HCT116 (cell line): ENCODE measurements around the gene RPH3AL.

ENCODE experiments used
- EZH2 ChIP-seq: fragments of 200-600 bp; sonication (generic); IDR thresholded peaks from 2 replicates; pipeline ENCODE4 v1.6.1; 2017; ENCODE audit warnings: antibody characterized with exemption, mixed run types
- MAX ChIP-seq: IDR thresholded peaks from 2 replicates; pipeline ENCODE4 v1.6.1; 2012
- SP1 ChIP-seq: IDR thresholded peaks from 2 replicates; pipeline ENCODE4 v1.6.1; 2012; ENCODE audit warnings: low read depth
- SRF ChIP-seq: IDR thresholded peaks from 2 replicates; pipeline ENCODE4 v1.6.1; 2012; ENCODE audit warnings: low read depth

- TF ChIP-seq SRF = no peak
- TF ChIP-seq SP1 = no peak
- no peak for TF ChIP-seq EZH2
- TF ChIP-seq MAX = no peak
Observed at GRCh38 chr17:225551-225950, 127.1 kb downstream of the RPH3AL start.
